Measurements from ENCODE around the gene PIGZ. TPM values are rescaled to one million over a fixed set of nuclear protein-coding genes. Genes with fewer than 3 reads are reported as not detected.

Gene PIGZ
- total RNA-seq: 1 to 10 TPM; 3.4 to 5.2 (median 4.3) TPM
- polyA plus RNA-seq: 3.6 TPM
- long read RNA-seq, donor 1, transcript PIGZ-202 (3 exons, 2,701 nt): major isoform, 6 of 13 reads
- long read RNA-seq, donor 1, partial matches to known transcripts: 0 of 13 reads
- long read RNA-seq, donor 1, other reads (novel, unspliced or antisense): 3 of 13 reads
- long read RNA-seq, donor 2, partial matches to known transcripts: 0 of 6 reads
- long read RNA-seq, donor 2, other reads (novel, unspliced or antisense): 2 of 6 reads
- long read RNA-seq, donor 3, transcript PIGZ-202 (3 exons, 2,701 nt): major isoform, 6 of 20 reads
- long read RNA-seq, donor 3, partial matches to known transcripts: 0 of 20 reads
- long read RNA-seq, donor 3, other reads (novel, unspliced or antisense): 12 of 20 reads
- long read RNA-seq, donor 4, transcript PIGZ-202 (3 exons, 2,701 nt): major isoform, 9 of 14 reads
- long read RNA-seq, donor 4, partial matches to known transcripts: 0 of 14 reads
- long read RNA-seq, donor 4, other reads (novel, unspliced or antisense): 4 of 14 reads

GRCh38 chr3:196968233-196969133, at the start of gene PIGZ:
Gene PIGZ (minus strand): TSS chr3:196968833. CDS start chr3:196952031, 16,802 bp downstream.
- Histone ChIP-seq H3K27ac (ENCODE audit: low read length) (peak within 1 kb of the TSS; percentile 2), H3K4me1 (ENCODE audit: control insufficient read depth, insufficient read depth, low read length) (no peaks in the 10 kb centered on the region), H3K9me3 (ENCODE audit: control insufficient read depth, low read length) (no peaks in the 10 kb centered on the region), H3K27me3 (ENCODE audit: control insufficient read depth, insufficient read depth) (no peaks in the 10 kb centered on the region), H3K4me3 (ENCODE audit: low read length) (peak within 1 kb of the TSS; percentile 78)
- 2% methylated on average over 97 of the region's 98 CpGs for WGBS
- ATAC-seq (peak; percentile 85 to 88), DNase-seq (peak; percentile 48 to 86 (median 72))
- intact Hi-C loops (cut with DNase I): loop anchor here in 2 of 4 donors (5.0 kb wide), 1 partner anchor 131 kb away; no protein-coding TSS in a partner anchor

GRCh38 chr3:197017003-197017402, 48.4 kb upstream of the PIGZ start:
- H3K4me3 ChIP-seq (ENCODE audit: low read length): no peak overlapping the region
- 94% methylated on average over 18 of the region's 18 CpGs for WGBS
- intact Hi-C loops (cut with DNase I): no loop called here
- H3K27ac ChIP-seq (ENCODE audit: low read length): no peak overlapping the region
- no peak for ATAC-seq
- H3K4me1 ChIP-seq (ENCODE audit: control insufficient read depth, insufficient read depth, low read length): no peaks in the 10 kb centered on the region
- DNase-seq: no peak
- H3K9me3 ChIP-seq (ENCODE audit: control insufficient read depth, low read length): no peaks in the 10 kb centered on the region
- no peaks in the 10 kb centered on the region for H3K27me3 ChIP-seq (ENCODE audit: control insufficient read depth, insufficient read depth)

GRCh38 chr3:197015790-197016736, 47.4 kb upstream of the PIGZ start:
- no peak for DNase-seq
- H3K27ac ChIP-seq (ENCODE audit: low read length): no peak overlapping the region
- no peaks in the 10 kb centered on the region for H3K9me3 ChIP-seq (ENCODE audit: control insufficient read depth, low read length)
- H3K4me3 ChIP-seq (ENCODE audit: low read length): no peak overlapping the region
- H3K4me1 ChIP-seq (ENCODE audit: control insufficient read depth, insufficient read depth, low read length): no peaks in the 10 kb centered on the region
- WGBS: 92% methylated on average over 28 of the region's 28 CpGs
- H3K27me3 ChIP-seq (ENCODE audit: control insufficient read depth, insufficient read depth): no peaks in the 10 kb centered on the region
- ATAC-seq: peak in 1 of 2 donors; percentile 29
- intact Hi-C loops (cut with DNase I): no loop called here

- H3K27ac ChIP-seq (ENCODE audit: low read length): no peak overlapping the region
- H3K4me1 ChIP-seq (ENCODE audit: control insufficient read depth, insufficient read depth, low read length): no peaks in the 10 kb centered on the region
- intact Hi-C loops (cut with DNase I): no loop called here
- ATAC-seq: no peak
- H3K4me3 ChIP-seq (ENCODE audit: low read length): no peak overlapping the region
- peak in 1 of 3 donors; percentile 31 for DNase-seq
- WGBS: 93% methylated on average over 22 of the region's 22 CpGs
- no peaks in the 10 kb centered on the region for H3K9me3 ChIP-seq (ENCODE audit: control insufficient read depth, low read length)
- H3K27me3 ChIP-seq (ENCODE audit: control insufficient read depth, insufficient read depth): no peaks in the 10 kb centered on the region
Observed at GRCh38 chr3:197014942-197015575, 46.4 kb upstream of the PIGZ start.

- 98% methylated on average over 6 of the region's 6 CpGs for WGBS
- no peak overlapping the region for H3K4me3 ChIP-seq (ENCODE audit: low read length)
- DNase-seq: no peak
- no peaks in the 10 kb centered on the region for H3K9me3 ChIP-seq (ENCODE audit: control insufficient read depth, low read length)
- no peak for ATAC-seq
- no peaks in the 10 kb centered on the region for H3K27me3 ChIP-seq (ENCODE audit: control insufficient read depth, insufficient read depth)
- no peak overlapping the region for H3K27ac ChIP-seq (ENCODE audit: low read length)
- intact Hi-C loops (cut with DNase I): no loop called here
- H3K4me1 ChIP-seq (ENCODE audit: control insufficient read depth, insufficient read depth, low read length): no peaks in the 10 kb centered on the region
Observed at GRCh38 chr3:197014024-197014423, 45.4 kb upstream of the PIGZ start.

GRCh38 chr3:197012540-197012883, 43.9 kb upstream of the PIGZ start:
- Histone ChIP-seq H3K4me3 (ENCODE audit: low read length) (no peak overlapping the region), H3K4me1 (ENCODE audit: control insufficient read depth, insufficient read depth, low read length) (no peaks in the 10 kb centered on the region), H3K9me3 (ENCODE audit: control insufficient read depth, low read length) (no peaks in the 10 kb centered on the region), H3K27me3 (ENCODE audit: control insufficient read depth, insufficient read depth) (no peaks in the 10 kb centered on the region), H3K27ac (ENCODE audit: low read length) (no peak overlapping the region)
- WGBS: 77% methylated on average over 7 of the region's 7 CpGs
- DNase-seq (no peak), ATAC-seq (no peak)
- intact Hi-C loops (cut with DNase I): no loop called here

GRCh38 chr3:197011780-197012539, 43.3 kb upstream of the PIGZ start:
- no peak overlapping the region for H3K4me3 ChIP-seq (ENCODE audit: low read length)
- no peaks in the 10 kb centered on the region for H3K27me3 ChIP-seq (ENCODE audit: control insufficient read depth, insufficient read depth)
- H3K27ac ChIP-seq (ENCODE audit: low read length): no peak overlapping the region
- DNase-seq: no peak
- ATAC-seq: no peak
- intact Hi-C loops (cut with DNase I): no loop called here
- 84% methylated on average over 25 of the region's 25 CpGs for WGBS
- H3K9me3 ChIP-seq (ENCODE audit: control insufficient read depth, low read length): no peaks in the 10 kb centered on the region
- no peaks in the 10 kb centered on the region for H3K4me1 ChIP-seq (ENCODE audit: control insufficient read depth, insufficient read depth, low read length)

GRCh38 chr3:197010556-197011351, 42.1 kb upstream of the PIGZ start:
- no peaks in the 10 kb centered on the region for H3K4me1 ChIP-seq (ENCODE audit: control insufficient read depth, insufficient read depth, low read length)
- intact Hi-C loops (cut with DNase I): no loop called here
- H3K4me3 ChIP-seq (ENCODE audit: low read length): no peak overlapping the region
- WGBS: 78% methylated on average over 30 of the region's 30 CpGs
- ATAC-seq (peak; percentile 36 to 40), DNase-seq (no peak)
- H3K27ac ChIP-seq (ENCODE audit: low read length): no peak overlapping the region
- H3K27me3 ChIP-seq (ENCODE audit: control insufficient read depth, insufficient read depth): no peaks in the 10 kb centered on the region
- no peaks in the 10 kb centered on the region for H3K9me3 ChIP-seq (ENCODE audit: control insufficient read depth, low read length)

- H3K4me3 ChIP-seq (ENCODE audit: low read length): no peak overlapping the region
- no peaks in the 10 kb centered on the region for H3K27me3 ChIP-seq (ENCODE audit: control insufficient read depth, insufficient read depth)
- no peak for DNase-seq
- no peak overlapping the region for H3K27ac ChIP-seq (ENCODE audit: low read length)
- H3K4me1 ChIP-seq (ENCODE audit: control insufficient read depth, insufficient read depth, low read length): no peaks in the 10 kb centered on the region
- intact Hi-C loops (cut with DNase I): loop anchor here in 2 of 4 donors (10.0 kb wide), 1 partner anchor 175 kb away; no protein-coding TSS in a partner anchor
- H3K9me3 ChIP-seq (ENCODE audit: control insufficient read depth, low read length): no peaks in the 10 kb centered on the region
- no peak for ATAC-seq
- WGBS: 90% methylated on average over 20 of the region's 20 CpGs
Observed at GRCh38 chr3:197009532-197010019, 40.9 kb upstream of the PIGZ start.

All from right cardiac atrium (tissue), 5 donors.